ENCODE results near the gene EIF2S1. TPM values are rescaled to one million over a fixed set of nuclear protein-coding genes. Genes with fewer than 3 reads are reported as not detected.

EIF2S1 gene
- total RNA-seq, 1 donor = 139 TPM

DNA sequence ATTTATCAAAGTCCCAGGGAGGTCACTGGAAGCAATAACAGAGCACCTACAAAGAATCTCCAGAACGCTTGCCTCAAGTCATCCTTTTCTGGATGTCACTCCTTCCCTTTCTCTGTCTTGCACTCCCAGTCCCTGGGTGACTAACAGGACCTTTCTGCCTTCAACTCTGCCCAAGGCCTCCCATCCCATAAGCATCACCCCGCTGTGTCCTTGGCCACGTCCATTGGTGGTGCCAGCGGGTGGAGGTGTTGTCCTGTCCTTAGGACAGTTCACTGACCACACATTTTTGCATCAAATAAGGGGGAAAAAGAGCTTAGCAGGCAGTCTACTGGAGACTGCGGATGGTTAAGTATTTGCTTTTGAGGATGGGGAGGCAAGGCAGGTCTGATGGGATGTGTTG is 75.5 kb downstream of the EIF2S1 start:
- no peak overlapping the region for H3K4me3 ChIP-seq (ENCODE audit: low read depth, low read length)
- TF ChIP-seq, protein P1, sequence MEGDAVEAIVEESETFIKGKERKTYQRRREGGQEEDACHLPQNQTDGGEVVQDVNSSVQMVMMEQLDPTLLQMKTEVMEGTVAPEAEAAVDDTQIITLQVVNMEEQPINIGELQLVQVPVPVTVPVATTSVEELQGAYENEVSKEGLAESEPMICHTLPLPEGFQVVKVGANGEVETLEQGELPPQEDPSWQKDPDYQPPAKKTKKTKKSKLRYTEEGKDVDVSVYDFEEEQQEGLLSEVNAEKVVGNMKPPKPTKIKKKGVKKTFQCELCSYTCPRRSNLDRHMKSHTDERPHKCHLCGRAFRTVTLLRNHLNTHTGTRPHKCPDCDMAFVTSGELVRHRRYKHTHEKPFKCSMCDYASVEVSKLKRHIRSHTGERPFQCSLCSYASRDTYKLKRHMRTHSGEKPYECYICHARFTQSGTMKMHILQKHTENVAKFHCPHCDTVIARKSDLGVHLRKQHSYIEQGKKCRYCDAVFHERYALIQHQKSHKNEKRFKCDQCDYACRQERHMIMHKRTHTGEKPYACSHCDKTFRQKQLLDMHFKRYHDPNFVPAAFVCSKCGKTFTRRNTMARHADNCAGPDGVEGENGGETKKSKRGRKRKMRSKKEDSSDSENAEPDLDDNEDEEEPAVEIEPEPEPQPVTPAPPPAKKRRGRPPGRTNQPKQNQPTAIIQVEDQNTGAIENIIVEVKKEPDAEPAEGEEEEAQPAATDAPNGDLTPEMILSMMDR (IDR thresholded peaks at IDR 0.05; ENCODE audit: insufficient read depth, low read length) = no peak
- DNase-seq (ENCODE audit: low read depth) = no peak

Small RNA genes lying within 50 kb of the gene (small RNA-seq; reads per million reads assigned to genes)
- not detected for gene RF00019

Other genes with a start within 250 kb of the EIF2S1 start
- not detected in 2 replicates for gene GARIN2, start 170.9 kb upstream of the EIF2S1 start, total RNA-seq (ENCODE audit: low replicate concordance)
- 23.6 and 28.4 TPM in 2 replicates for gene PALS1, start 118.9 kb upstream of the EIF2S1 start, total RNA-seq (ENCODE audit: low replicate concordance)
- 118 and 281 TPM in 2 replicates for gene ATP6V1D, start 524 bp upstream of the EIF2S1 start, total RNA-seq (ENCODE audit: low replicate concordance)
- gene PLEK2, start 51.8 kb downstream of the EIF2S1 start, total RNA-seq (ENCODE audit: low replicate concordance) = 1.8 and 2.8 TPM in 2 replicates
- 0.81 and 1.8 TPM in 2 replicates for gene TMEM229B, start 128.4 kb downstream of the EIF2S1 start, total RNA-seq (ENCODE audit: low replicate concordance)
- gene PLEKHH1, start 173.0 kb downstream of the EIF2S1 start, total RNA-seq (ENCODE audit: low replicate concordance) = 0.45 TPM in 1 of 2 replicates, not detected in the other
- gene PIGH, start 239.9 kb downstream of the EIF2S1 start, total RNA-seq (ENCODE audit: low replicate concordance) = 8.0 and 16.8 TPM in 2 replicates